ENCODE data around the gene SLC25A39.

Gene SLC25A39

GRCh38 chr17:44311562-44312181 lies 13.0 kb downstream of the SLC25A39 start:
- no peak for FAIRE-seq

DNA sequence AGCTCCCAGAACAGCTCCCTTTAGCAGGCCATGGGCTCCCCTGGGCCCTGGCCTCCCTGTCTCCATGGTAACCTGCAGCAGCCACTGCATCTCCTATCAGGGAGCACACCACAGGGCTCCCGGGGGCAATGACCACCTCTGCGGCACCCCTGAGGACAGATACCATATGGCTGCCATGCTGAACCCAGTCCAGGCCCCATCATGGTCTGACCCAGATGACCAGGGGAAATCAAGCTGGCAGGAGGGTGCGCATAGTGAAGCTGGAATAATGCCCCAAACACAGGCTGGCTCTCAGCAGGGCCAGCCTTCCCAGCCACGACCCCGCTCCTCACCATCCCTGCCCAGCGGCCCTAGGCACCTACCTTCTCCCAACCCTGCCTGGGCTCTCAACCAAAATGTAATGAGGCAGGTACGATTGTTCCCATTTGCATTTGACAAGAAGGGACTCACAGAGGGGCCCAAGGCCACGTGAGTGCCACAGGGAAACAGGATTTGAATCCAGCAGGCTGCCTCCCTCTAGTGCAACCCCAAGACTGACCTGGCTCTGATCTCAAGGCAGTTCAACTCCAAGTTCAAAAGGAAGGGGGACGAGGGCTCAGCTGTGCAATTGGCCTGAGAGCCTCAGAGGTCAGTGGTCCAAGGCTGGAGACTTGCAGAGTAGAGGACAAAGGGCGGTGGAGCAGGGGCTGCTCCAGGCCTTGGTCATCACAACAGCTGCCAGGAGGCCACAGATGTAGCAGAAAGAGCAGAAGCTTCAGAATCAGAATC lies 13.8 kb downstream of the SLC25A39 start:
- FAIRE-seq = no peak

GRCh38 chr17:44310188-44310587 lies 14.4 kb downstream of the SLC25A39 start:
- no peak for FAIRE-seq

GRCh38 chr17:44309472-44309871 lies 15.2 kb downstream of the SLC25A39 start:
- no peak for FAIRE-seq

DNA sequence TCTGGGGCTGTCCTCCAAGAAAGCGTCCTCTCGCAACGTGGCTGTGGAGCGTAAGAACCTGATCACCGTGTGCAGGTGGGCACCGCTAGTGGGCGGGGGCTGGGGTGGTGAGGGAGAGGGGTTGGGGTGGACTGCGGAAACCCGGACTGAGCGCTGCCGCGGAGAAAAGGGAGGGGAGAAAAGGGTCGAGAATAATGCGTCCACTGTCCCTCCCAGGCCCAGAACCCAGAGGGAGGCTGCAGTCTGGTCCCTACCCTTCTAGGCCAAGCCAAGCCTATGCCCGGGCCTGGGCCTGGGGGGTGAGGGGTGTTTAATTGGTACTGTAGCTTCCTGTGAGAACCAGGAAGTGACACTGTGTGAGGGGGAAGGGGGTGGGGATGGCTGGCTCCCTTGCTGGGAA lies 15.8 kb downstream of the SLC25A39 start:
- no peak for FAIRE-seq

- FAIRE-seq = no peak
Measured at GRCh38 chr17:44308320-44308818, 16.3 kb downstream of the SLC25A39 start, which contains the start of gene RUNDC3A. RUNDC3A (plus strand) TSS chr17:44308601; CDS start chr17:44308833, 232 bp downstream.

- no peak for FAIRE-seq
Measured at GRCh38 chr17:44307387-44308186, 17.0 kb downstream of the SLC25A39 start.

GRCh38 chr17:44304651-44305050 lies 20.0 kb downstream of the SLC25A39 start:
- no peak for FAIRE-seq

DNA sequence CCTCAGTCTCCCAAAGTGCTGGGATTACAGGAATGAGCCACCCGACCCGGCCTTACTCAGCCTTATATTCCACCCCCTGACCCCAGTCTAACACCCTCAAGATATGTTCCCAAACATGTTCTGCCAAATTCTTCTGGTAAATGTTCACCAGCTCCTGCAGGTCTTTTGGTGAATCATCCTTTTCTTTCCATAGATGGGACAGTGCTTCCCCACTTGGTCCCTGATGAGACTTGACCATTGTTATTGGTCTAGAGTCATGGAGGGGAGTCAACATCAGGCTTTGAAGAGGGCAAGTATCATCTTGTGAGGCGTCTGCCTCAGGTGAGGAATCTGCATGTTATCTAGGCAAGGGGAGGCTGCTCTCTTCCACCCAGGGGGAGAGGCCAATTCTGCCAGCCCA lies 26.6 kb downstream of the SLC25A39 start:
- no peak for FAIRE-seq

GRCh38 chr17:44293509-44294226 lies 31.0 kb downstream of the SLC25A39 start:
- FAIRE-seq = no peak

DNA sequence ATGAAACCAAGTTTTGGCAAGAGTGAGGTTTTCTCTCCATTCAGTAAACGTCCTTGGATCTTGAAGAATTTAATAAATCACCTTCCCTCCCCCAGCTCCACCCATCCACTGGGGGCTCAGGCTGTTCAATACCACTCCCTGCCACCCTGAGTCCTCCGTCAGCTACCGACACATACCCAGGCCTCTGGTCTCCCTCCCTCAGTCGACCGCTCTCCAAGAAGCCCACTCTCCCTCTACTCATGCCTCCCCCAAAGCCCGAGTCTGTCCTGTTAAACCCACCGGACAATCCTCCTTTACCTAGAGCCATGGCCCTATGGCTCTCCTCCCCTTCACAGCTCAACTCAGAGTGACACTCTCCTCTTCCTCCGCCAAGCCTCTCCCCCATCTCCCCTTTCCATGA lies 37.0 kb downstream of the SLC25A39 start:
- no peak for FAIRE-seq

DNA sequence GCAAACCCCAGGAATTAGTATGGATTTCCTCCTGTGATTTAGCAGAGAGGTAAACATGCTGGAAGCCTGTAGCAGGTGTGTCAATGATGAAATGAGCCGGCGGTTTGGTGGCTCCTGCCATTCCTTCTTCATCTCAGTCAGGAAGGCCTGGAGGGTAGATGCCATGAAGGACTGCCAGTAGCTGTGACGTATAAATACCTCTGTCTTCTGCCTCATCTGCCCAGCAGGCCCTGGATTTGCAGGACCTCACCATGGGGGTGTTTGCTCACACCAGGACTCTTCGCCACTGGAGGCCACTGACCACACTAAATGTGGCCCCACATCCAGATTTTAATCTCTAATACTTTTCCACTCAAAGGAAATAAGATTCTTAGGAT lies 40.6 kb downstream of the SLC25A39 start:
- FAIRE-seq = no peak

DNA sequence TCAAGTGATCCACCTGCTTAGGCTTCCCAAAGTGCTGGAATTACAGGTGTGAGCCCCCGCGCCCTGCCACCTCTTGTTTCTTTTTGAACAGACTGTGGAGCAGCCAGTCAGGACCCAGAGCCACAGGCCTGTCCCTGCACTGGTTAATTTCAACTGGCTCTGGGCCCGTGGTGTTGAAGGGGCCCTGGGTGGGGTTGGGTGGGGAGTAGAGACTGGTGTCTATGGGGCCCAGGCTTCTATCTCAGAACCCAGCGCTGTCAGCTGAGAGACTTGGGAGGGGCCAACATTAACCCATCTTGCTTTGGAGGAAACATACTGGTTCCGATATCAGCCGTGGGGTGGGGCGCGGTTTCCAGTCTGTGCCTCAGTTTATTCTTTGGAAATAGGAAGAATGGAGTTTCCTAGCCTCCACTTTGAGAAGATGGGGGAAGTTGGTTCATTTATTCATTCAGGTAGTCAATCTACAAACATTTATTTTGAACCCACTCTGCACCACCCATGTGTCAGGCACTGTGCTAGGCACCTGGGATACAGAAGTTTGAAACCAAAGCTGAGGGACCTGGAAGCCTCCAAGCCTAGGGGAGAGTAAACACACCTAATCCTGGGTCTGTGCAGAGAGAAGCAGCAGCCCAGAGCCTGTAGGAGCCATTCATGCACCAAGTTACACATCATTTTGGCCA lies 41.1 kb downstream of the SLC25A39 start:
- no peak for FAIRE-seq

- FAIRE-seq = no peak
Measured at GRCh38 chr17:44282264-44282663, 42.4 kb downstream of the SLC25A39 start.

DNA sequence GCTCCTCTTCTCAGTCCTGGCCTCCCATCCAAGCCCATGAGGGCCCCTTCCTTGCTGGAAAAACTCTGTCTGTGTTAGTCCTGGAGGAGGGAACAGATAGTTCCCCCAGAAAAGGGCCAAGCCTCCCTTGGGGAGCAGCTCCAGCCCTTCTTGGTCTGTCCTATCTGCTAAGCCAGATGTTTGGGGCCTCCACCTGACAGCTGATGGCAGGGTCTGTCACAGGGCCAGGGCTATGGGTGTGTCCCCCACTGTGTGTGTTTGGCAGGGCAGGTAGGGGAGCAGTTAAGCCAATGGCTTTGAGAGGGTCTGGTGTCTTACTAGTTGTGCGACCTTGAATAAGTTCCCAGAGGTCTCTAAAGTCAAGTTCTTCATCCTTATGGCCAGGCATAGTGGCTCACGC lies 43.1 kb downstream of the SLC25A39 start:
- FAIRE-seq = no peak

DNA sequence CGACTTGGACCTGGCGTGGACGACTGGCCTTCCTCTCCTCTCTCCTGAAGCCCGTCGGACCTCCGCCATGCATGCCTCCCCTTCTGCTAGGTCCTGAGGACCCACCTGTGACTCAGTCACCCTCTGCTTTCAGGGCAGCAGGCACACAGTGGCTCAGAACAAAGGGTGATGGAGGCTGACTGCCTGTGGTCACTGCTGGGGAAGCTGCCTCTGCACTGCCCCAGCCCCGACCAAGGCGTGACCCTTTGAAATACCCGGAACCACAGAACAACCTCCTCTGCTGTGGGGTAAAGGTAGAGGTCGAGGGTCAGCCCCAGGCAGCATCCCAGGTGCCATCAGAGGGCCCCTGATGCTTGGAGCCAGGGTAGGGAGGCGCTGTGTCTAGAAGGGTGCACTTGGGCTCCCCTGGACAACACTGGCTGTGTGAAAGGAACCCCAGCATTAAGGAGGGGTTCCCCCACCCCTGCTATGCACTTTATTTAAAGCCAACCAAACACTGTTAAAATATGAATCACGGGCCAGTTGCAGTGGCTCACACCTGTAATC lies 44.2 kb downstream of the SLC25A39 start:
- FAIRE-seq = no peak

GRCh38 chr17:44279666-44280391 lies 44.8 kb downstream of the SLC25A39 start:
- FAIRE-seq = no peak

GRCh38 chr17:44279346-44279665 lies 45.3 kb downstream of the SLC25A39 start:
- no peak for FAIRE-seq

- FAIRE-seq = no peak
Measured at GRCh38 chr17:44277976-44278375, 46.6 kb downstream of the SLC25A39 start.

DNA sequence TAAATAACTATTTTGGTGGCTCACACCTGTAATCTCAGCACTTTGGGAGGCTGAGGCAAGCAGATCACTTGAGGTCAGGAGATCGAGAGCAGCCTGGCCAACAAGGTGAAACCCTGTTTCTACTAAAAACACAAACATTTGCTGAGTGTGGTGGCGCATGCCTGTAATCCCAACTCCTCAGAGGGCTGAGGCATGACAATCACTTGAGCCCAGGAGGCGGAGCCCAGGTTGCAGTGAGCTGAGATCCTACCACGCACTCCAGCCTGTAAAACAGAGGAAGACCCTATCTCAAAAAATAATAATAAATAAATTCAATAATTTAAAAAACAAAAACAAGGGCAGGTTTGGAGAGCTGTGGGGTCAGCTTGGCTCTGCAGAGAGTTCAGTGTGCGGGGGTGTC lies 51.0 kb downstream of the SLC25A39 start:
- FAIRE-seq = no peak

DNA sequence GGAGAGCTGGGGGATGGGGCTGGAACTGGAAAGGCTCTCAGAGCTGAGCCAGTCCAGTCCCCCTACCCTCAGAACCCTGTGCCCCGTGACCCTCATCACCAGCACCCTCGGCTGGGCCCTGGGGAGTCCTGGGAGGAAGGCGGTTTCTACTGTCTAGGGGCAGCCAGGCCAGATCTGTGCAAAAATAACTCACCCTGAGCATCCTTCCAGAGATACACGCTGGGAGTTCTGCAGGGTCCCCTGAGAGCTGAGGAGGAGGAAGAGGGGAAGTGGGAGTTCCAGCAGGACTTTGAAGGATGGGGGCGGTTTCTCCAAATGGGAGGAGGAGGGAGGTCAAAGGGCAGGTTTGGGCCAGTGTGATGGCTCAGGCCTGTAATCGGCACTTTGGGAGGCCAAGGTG lies 51.7 kb downstream of the SLC25A39 start:
- FAIRE-seq = no peak

Data from TTC549 (cell line).